ENCODE data around the gene PTGR3.

Gene PTGR3

DNA sequence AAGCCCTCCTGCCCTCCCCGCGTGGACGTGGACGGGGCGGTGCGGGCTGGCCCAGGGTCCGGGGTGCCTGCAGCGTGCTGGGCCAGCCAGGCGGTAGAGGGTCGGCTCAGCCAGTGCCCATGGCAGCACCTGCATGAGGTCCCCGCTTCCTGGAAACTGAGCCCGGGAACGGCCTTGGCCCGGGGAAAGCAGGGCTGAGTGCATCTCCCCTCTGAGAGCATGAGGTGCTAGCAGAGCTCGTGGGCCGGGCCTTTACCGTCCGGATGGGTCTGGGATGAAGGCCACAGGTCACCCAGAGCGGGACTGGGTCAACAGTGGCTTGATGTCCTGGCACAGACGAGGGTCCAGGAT is 41.5 kb upstream of the PTGR3 start:
- Histone ChIP-seq H3K4ac (ENCODE audit: low read depth, low read length) (no peak overlapping the region), H3K79me1 (ENCODE audit: low read length) (no peaks in the 10 kb centered on the region), H3K27ac (ENCODE audit: low read depth, low read length) (no peak overlapping the region), H2BK120ac (ENCODE audit: insufficient read depth, low read length, poor library complexity) (no peak overlapping the region), H3K18ac (ENCODE audit: low read length) (no peak overlapping the region), H2BK12ac (ENCODE audit: low read length) (no peak overlapping the region), H4K91ac (ENCODE audit: low read depth, low read length) (no peak overlapping the region), H3K4me1 (ENCODE audit: control insufficient read depth in 1 of 2, insufficient read depth in 2 of 2, low read length in 2 of 2) (no peaks in the 10 kb centered on the region), H3K9me3 (ENCODE audit: insufficient read depth, low read depth, low read length) (peaks cover 2% of the 10 kb centered on the region), H3K14ac (ENCODE audit: low read length) (no peak overlapping the region), H3K36me3 (ENCODE audit: control insufficient read depth in 1 of 2, insufficient read depth in 2 of 2, low read length in 2 of 2) (no peaks in the 10 kb centered on the region), H2AK5ac (ENCODE audit: low read length) (no peak overlapping the region), H4K12ac (ENCODE audit: low read depth, low read length) (no peak overlapping the region), H3K23ac (ENCODE audit: low read length) (no peak overlapping the region), H3K27me3 (ENCODE audit: insufficient read depth, low read length) (no peaks in the 10 kb centered on the region), H3K9ac (ENCODE audit: low read length) (no peak overlapping the region), H4K8ac (ENCODE audit: low read depth, low read length) (no peak overlapping the region), H3K4me2 (ENCODE audit: low read length) (no peak overlapping the region), H3K79me2 (ENCODE audit: control insufficient read depth, insufficient read depth, low read length, poor library complexity) (no peaks in the 10 kb centered on the region), H2AFZ (ENCODE audit: insufficient read depth, low read length, poor library complexity) (no peak overlapping the region), H2BK5ac (ENCODE audit: low read depth, low read length, poor library complexity) (no peak overlapping the region), H3K4me3 (ENCODE audit: low read depth, low read length) (no peak overlapping the region)
- WGBS (ENCODE audit: extremely low coverage, insufficient coverage, insufficient read length) = no CpG with 5 or more reads among the region's 20 CpGs
- DNase-seq = no peak

DNA sequence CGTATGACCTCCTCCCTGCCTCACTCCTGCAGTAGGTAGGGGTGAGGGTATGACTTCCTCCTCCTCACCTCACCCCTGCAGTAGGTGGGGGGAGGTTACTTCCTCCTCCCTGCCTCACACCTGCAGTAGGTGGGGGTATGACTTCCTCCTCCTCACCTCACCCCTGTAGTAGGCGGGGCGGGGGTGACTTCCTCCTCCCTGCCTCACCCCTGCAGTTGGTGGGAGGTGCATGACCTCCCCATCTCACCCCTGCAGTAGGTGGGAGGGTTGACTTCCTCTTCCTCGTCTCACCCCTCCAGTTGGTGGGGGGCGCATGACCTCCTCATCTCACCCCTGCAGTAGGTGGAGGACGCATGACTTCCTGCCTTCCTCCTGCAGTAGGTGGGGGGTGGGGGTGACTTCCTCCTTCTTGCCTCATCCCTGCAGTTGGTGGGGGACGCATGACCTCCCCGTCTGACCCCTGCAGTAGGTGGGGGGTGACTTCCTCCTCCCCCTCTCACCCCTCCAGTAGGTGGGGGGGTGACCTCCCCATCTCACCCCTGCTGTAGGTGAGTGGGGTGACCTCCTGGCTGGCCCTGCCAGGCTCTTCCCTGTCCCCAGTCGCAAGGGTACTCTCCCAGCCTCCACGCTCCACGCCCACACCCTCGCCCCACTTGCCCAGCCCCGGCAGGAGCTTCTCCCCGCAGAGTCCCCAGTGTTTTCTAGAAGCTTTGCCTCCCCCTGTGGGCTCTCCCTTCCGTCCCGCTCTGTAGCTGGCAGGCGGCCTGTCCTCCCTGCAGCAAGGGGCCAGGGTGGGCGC is 40.9 kb upstream of the PTGR3 start:
- no peak overlapping the region for H2AFZ ChIP-seq (ENCODE audit: insufficient read depth, low read length, poor library complexity)
- H2AK5ac ChIP-seq (ENCODE audit: low read length) = no peak overlapping the region
- no peak for DNase-seq
- H3K4ac ChIP-seq (ENCODE audit: low read depth, low read length) = no peak overlapping the region
- H2BK5ac ChIP-seq (ENCODE audit: low read depth, low read length, poor library complexity) = no peak overlapping the region
- no peak overlapping the region for H3K14ac ChIP-seq (ENCODE audit: low read length)
- no peak overlapping the region for H4K8ac ChIP-seq (ENCODE audit: low read depth, low read length)
- H2BK120ac ChIP-seq (ENCODE audit: insufficient read depth, low read length, poor library complexity) = no peak overlapping the region
- H3K79me2 ChIP-seq (ENCODE audit: control insufficient read depth, insufficient read depth, low read length, poor library complexity) = no peaks in the 10 kb centered on the region
- no peaks in the 10 kb centered on the region for H3K27me3 ChIP-seq (ENCODE audit: insufficient read depth, low read length)
- H3K4me1 ChIP-seq (ENCODE audit: control insufficient read depth in 1 of 2, insufficient read depth in 2 of 2, low read length in 2 of 2) = no peaks in the 10 kb centered on the region
- peak overlapping the region; percentile 31 for H3K4me3 ChIP-seq (ENCODE audit: low read depth, low read length)
- H3K18ac ChIP-seq (ENCODE audit: low read length) = no peak overlapping the region
- H3K27ac ChIP-seq (ENCODE audit: low read depth, low read length) = no peak overlapping the region
- no peak overlapping the region for H2BK12ac ChIP-seq (ENCODE audit: low read length)
- no peak overlapping the region for H4K91ac ChIP-seq (ENCODE audit: low read depth, low read length)
- H4K12ac ChIP-seq (ENCODE audit: low read depth, low read length) = no peak overlapping the region
- H3K36me3 ChIP-seq (ENCODE audit: control insufficient read depth in 1 of 2, insufficient read depth in 2 of 2, low read length in 2 of 2) = no peaks in the 10 kb centered on the region
- no peaks in the 10 kb centered on the region for H3K79me1 ChIP-seq (ENCODE audit: low read length)
- peaks cover 2% of the 10 kb centered on the region for H3K9me3 ChIP-seq (ENCODE audit: insufficient read depth, low read depth, low read length)
- WGBS (ENCODE audit: extremely low coverage, insufficient coverage, insufficient read length) = no CpG with 5 or more reads among the region's 18 CpGs
- H3K4me2 ChIP-seq (ENCODE audit: low read length) = no peak overlapping the region
- no peak overlapping the region for H3K23ac ChIP-seq (ENCODE audit: low read length)
- no peak overlapping the region for H3K9ac ChIP-seq (ENCODE audit: low read length)

DNA sequence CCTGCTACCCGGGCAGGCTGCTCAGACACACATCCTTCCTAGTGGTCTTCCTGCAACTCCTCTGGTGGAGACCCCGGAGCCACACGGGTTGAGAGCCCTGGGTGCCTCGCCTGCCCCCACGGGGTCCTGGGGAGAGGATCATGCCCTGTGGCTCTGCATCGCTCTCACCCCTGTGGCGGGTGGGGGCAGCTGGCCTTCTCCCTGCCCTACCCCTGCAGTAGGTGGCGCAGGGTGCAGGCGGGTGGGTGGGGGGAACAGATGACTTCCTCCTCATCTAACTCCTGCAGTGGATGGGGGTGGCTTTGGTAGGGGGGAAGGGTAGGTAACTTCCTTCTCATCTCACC is 40.2 kb upstream of the PTGR3 start:
- Histone ChIP-seq H2BK120ac (ENCODE audit: insufficient read depth, low read length, poor library complexity) (no peak overlapping the region), H4K91ac (ENCODE audit: low read depth, low read length) (no peak overlapping the region), H2BK12ac (ENCODE audit: low read length) (no peak overlapping the region), H3K4me3 (ENCODE audit: low read depth, low read length) (no peak overlapping the region), H3K4me2 (ENCODE audit: low read length) (no peak overlapping the region), H3K9ac (ENCODE audit: low read length) (no peak overlapping the region), H3K79me1 (ENCODE audit: low read length) (no peaks in the 10 kb centered on the region), H3K14ac (ENCODE audit: low read length) (no peak overlapping the region), H3K27me3 (ENCODE audit: insufficient read depth, low read length) (no peaks in the 10 kb centered on the region), H4K8ac (ENCODE audit: low read depth, low read length) (no peak overlapping the region), H3K36me3 (ENCODE audit: control insufficient read depth in 1 of 2, insufficient read depth in 2 of 2, low read length in 2 of 2) (no peaks in the 10 kb centered on the region), H2BK5ac (ENCODE audit: low read depth, low read length, poor library complexity) (no peak overlapping the region), H2AFZ (ENCODE audit: insufficient read depth, low read length, poor library complexity) (no peak overlapping the region), H3K4me1 (ENCODE audit: control insufficient read depth in 1 of 2, insufficient read depth in 2 of 2, low read length in 2 of 2) (no peaks in the 10 kb centered on the region), H3K79me2 (ENCODE audit: control insufficient read depth, insufficient read depth, low read length, poor library complexity) (no peaks in the 10 kb centered on the region), H3K27ac (ENCODE audit: low read depth, low read length) (no peak overlapping the region), H4K12ac (ENCODE audit: low read depth, low read length) (no peak overlapping the region), H3K23ac (ENCODE audit: low read length) (no peak overlapping the region), H3K9me3 (ENCODE audit: insufficient read depth, low read depth, low read length) (peaks cover 2% of the 10 kb centered on the region), H2AK5ac (ENCODE audit: low read length) (no peak overlapping the region), H3K4ac (ENCODE audit: low read depth, low read length) (no peak overlapping the region), H3K18ac (ENCODE audit: low read length) (no peak overlapping the region)
- no CpG with 5 or more reads among the region's 9 CpGs for WGBS (ENCODE audit: extremely low coverage, insufficient coverage, insufficient read length)
- DNase-seq = no peak

DNA sequence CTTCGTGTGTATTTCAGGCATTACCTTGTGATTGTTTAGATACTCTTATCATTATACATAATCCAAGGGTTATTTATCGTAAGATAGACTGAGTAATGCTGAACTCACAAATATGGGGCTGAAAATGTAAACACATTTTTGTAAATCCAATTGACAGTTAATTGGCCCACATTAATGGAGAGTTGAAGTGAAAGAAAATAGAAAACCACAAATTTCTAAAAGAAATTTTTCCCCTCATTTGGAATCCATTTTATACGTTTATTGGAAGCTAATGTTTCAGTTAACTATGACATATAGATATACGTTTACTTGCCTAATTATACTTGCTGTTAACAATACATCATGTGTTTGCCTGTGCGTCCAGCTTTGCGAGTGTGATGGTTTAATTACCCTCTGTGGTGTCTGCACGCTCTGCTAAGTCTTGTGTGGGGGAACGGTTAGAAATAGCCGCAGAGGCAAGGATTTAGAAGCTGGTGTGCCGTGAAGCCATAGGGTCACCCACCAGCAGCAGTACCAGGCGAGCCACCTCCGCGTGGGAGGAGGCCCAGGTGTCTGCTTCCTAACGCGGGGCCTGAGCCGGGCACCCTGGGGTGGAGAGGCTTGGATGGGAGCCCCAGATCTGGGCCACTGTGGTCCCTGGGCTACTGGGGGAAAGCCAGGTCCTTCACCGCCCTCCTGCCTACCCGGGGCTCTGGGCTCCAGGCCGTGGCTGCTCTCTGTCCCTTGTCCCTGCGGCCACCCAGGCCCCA is 39.7 kb upstream of the PTGR3 start:
- Histone ChIP-seq H3K4me2 (ENCODE audit: low read length) (no peak overlapping the region), H3K79me1 (ENCODE audit: low read length) (no peaks in the 10 kb centered on the region), H4K8ac (ENCODE audit: low read depth, low read length) (no peak overlapping the region), H3K9me3 (ENCODE audit: insufficient read depth, low read depth, low read length) (peaks cover 2% of the 10 kb centered on the region), H2BK12ac (ENCODE audit: low read length) (no peak overlapping the region), H2BK5ac (ENCODE audit: low read depth, low read length, poor library complexity) (no peak overlapping the region), H4K12ac (ENCODE audit: low read depth, low read length) (no peak overlapping the region), H3K79me2 (ENCODE audit: control insufficient read depth, insufficient read depth, low read length, poor library complexity) (no peaks in the 10 kb centered on the region), H3K4ac (ENCODE audit: low read depth, low read length) (no peak overlapping the region), H2AFZ (ENCODE audit: insufficient read depth, low read length, poor library complexity) (no peak overlapping the region), H3K27ac (ENCODE audit: low read depth, low read length) (no peak overlapping the region), H3K27me3 (ENCODE audit: insufficient read depth, low read length) (no peaks in the 10 kb centered on the region), H2AK5ac (ENCODE audit: low read length) (no peak overlapping the region), H3K4me3 (ENCODE audit: low read depth, low read length) (no peak overlapping the region), H3K4me1 (ENCODE audit: control insufficient read depth in 1 of 2, insufficient read depth in 2 of 2, low read length in 2 of 2) (no peaks in the 10 kb centered on the region), H3K36me3 (ENCODE audit: control insufficient read depth in 1 of 2, insufficient read depth in 2 of 2, low read length in 2 of 2) (no peaks in the 10 kb centered on the region), H2BK120ac (ENCODE audit: insufficient read depth, low read length, poor library complexity) (no peak overlapping the region), H3K9ac (ENCODE audit: low read length) (no peak overlapping the region), H3K18ac (ENCODE audit: low read length) (no peak overlapping the region), H3K14ac (ENCODE audit: low read length) (no peak overlapping the region), H4K91ac (ENCODE audit: low read depth, low read length) (no peak overlapping the region), H3K23ac (ENCODE audit: low read length) (no peak overlapping the region)
- no CpG with 5 or more reads among the region's 20 CpGs for WGBS (ENCODE audit: extremely low coverage, insufficient coverage, insufficient read length)
- DNase-seq = no peak

All from trophoblast cell (in vitro differentiated cells and primary cell).